Measurements from ENCODE around the gene YTHDF1.

The YTHDF1 gene

DNA sequence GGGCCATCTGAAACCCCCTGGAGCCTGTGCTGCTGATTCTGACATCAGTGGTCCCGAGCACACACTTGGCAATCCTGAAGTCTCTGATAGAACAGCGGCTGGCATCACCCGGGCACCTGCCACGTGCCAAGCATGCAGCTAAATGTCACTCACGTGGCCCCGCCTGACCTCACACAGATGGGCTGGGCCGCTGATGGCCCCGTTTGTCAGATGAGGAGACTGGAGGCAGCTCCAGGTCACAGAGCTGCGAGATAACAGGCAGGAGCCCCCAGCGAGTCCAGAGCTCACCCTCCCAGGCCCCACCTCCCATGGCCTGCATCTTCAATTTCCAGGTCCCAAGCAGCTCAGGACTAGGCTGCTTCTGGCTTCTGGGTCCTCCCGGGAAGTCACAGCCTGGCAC lies 67.2 kb downstream of the YTHDF1 start:
- Histone ChIP-seq H3K4me1 (ENCODE audit: insufficient read depth, low read length, severe bottlenecking) (no peaks in the 10 kb centered on the region), H3K27ac (ENCODE audit: low read depth, low read length, poor library complexity, severe bottlenecking) (no peak overlapping the region), H3K9ac (ENCODE audit: low read length) (no peak overlapping the region), H3K4me3 (ENCODE audit: low read depth, low read length, poor library complexity, severe bottlenecking) (no peak overlapping the region), H2AFZ (ENCODE audit: low read length) (no peak overlapping the region), H3K9me2 (ENCODE audit: low read depth, low read length) (no peaks in the 10 kb centered on the region), H3K27me3 (ENCODE audit: insufficient read depth, low read length) (0 out of 2 replicates have a peak, but pooled peaks cover 7% of the 10 kb centered on the region), H3K79me2 (ENCODE audit: insufficient read depth, low read length) (no peaks in the 10 kb centered on the region), H4K20me1 (ENCODE audit: insufficient read depth, low read length) (no peaks in the 10 kb centered on the region), H3K9me3 (ENCODE audit: low read length) (peaks cover 8% of the 10 kb centered on the region; the same call in 1 of the 2 replicates), H3K36me3 (ENCODE audit: insufficient read depth, low read length) (no peaks in the 10 kb centered on the region; the same call in 1 of the 2 replicates), H3F3A (ENCODE audit: insufficient read depth, low read length) (no peaks in the 10 kb centered on the region), H3K4me2 (ENCODE audit: low read length) (no peak overlapping the region)
- TF ChIP-seq, protein P1, sequence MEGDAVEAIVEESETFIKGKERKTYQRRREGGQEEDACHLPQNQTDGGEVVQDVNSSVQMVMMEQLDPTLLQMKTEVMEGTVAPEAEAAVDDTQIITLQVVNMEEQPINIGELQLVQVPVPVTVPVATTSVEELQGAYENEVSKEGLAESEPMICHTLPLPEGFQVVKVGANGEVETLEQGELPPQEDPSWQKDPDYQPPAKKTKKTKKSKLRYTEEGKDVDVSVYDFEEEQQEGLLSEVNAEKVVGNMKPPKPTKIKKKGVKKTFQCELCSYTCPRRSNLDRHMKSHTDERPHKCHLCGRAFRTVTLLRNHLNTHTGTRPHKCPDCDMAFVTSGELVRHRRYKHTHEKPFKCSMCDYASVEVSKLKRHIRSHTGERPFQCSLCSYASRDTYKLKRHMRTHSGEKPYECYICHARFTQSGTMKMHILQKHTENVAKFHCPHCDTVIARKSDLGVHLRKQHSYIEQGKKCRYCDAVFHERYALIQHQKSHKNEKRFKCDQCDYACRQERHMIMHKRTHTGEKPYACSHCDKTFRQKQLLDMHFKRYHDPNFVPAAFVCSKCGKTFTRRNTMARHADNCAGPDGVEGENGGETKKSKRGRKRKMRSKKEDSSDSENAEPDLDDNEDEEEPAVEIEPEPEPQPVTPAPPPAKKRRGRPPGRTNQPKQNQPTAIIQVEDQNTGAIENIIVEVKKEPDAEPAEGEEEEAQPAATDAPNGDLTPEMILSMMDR (IDR thresholded peaks at IDR 0.05; ENCODE audit: low read length) = no peak
- TF ChIP-seq EZH2 (IDR thresholded peaks at IDR 0.05; ENCODE audit: borderline replicate concordance, low read length) = no peak

- Histone ChIP-seq H3K4me3 (ENCODE audit: low read depth, low read length, poor library complexity, severe bottlenecking) (no peak overlapping the region), H4K20me1 (ENCODE audit: insufficient read depth, low read length) (no peaks in the 10 kb centered on the region), H2AFZ (ENCODE audit: low read length) (no peak overlapping the region), H3K79me2 (ENCODE audit: insufficient read depth, low read length) (no peaks in the 10 kb centered on the region), H3F3A (ENCODE audit: insufficient read depth, low read length) (no peaks in the 10 kb centered on the region), H3K4me1 (ENCODE audit: insufficient read depth, low read length, severe bottlenecking) (no peaks in the 10 kb centered on the region), H3K27me3 (ENCODE audit: insufficient read depth, low read length) (0 out of 2 replicates have a peak, but pooled peaks cover 4% of the 10 kb centered on the region), H3K9me3 (ENCODE audit: low read length) (peaks cover 8% of the 10 kb centered on the region; the same call in 1 of the 2 replicates), H3K4me2 (ENCODE audit: low read length) (no peak overlapping the region), H3K36me3 (ENCODE audit: insufficient read depth, low read length) (no peaks in the 10 kb centered on the region; the same call in 1 of the 2 replicates), H3K9ac (ENCODE audit: low read length) (no peak overlapping the region), H3K27ac (ENCODE audit: low read depth, low read length, poor library complexity, severe bottlenecking) (no peak overlapping the region), H3K9me2 (ENCODE audit: low read depth, low read length) (no peaks in the 10 kb centered on the region)
- TF ChIP-seq, protein P1 (IDR thresholded peaks at IDR 0.05; ENCODE audit: low read length) = no peak
- no peak for TF ChIP-seq EZH2 (IDR thresholded peaks at IDR 0.05; ENCODE audit: borderline replicate concordance, low read length)
Observed at GRCh38 chr20:63147532-63147931, 68.4 kb downstream of the YTHDF1 start.
